ENCODE results near the gene DNHD1. TPM values are rescaled to one million over a fixed set of nuclear protein-coding genes. Genes with fewer than 3 reads are reported as not detected.
A peak's percentile ranks its signal among the peaks of the same experiment; 100 is the strongest.

Gene DNHD1
- total and polyA plus RNA-seq, 2 of the 4 experiments (the other 2 are of a cell fraction): 1.8 to 3.6 TPM

DNA sequence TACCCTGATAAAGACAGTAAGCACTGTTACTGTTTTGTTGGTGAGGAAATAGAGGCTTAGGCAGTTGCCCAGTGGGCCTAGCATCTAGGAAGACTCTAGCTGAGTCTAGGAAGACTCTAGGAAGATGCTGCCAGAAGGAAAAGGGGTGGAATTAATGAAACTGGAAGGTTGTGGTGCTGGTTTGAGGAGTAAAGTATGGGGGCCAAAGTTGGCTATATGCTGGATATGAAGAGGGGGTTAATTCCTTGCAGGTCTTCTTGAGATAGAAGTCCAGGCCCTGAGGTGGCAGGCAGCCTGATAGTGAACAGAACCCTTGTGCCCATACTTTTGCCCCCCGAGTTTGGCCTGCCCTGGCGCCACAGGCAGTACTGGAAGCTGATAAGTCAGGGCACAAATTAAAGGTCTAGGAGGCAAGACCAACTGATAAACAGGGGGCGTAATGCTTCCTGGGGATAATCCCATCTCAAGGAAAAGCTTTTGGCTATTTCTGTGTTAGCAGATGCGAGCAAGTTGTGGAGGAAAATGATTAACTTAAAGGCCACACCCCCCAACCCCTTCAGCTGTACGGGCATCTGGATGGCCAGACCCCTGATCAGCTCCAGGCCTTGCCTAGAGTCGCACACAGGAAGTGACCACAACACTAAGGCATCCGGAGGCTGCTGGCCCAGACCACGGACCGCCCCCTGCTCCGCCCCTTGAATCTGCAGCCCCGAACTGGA, 109.5 kb downstream of the DNHD1 start:
- 30% methylated on average over 2 of the region's 11 CpGs; no CpG with 5 or more reads in 1 of the 2 experiments for WGBS, 2 experiments (ENCODE audit: extremely low coverage in 2 of 2, insufficient read length in 1 of 2)
- DNase-seq (peak; percentile 95), ATAC-seq (ENCODE audit: low read depth) (peak; percentile 66)
- peak overlapping the region; percentile 90 for H3K9ac ChIP-seq (ENCODE audit: low read depth, low read length)
- peak overlapping the region; percentile 91 for H4K91ac ChIP-seq (ENCODE audit: insufficient read depth, low read depth, low read length)
- H3K36me3 ChIP-seq (ENCODE audit: control insufficient read depth, insufficient read depth, low read length): peaks cover 42% of the 10 kb centered on the region
- peaks cover 34% of the 10 kb centered on the region for H3K4me1 ChIP-seq (ENCODE audit: control insufficient read depth, insufficient read depth, low read length)
- peak overlapping the region; percentile 24 for H2AFZ ChIP-seq (replicated peaks; ENCODE audit: low read length, poor library complexity)
- H3K9me1 ChIP-seq (ENCODE audit: insufficient read depth, low read length): peaks cover 33% of the 10 kb centered on the region
- no peaks in the 10 kb centered on the region for H3K9me3 ChIP-seq (ENCODE audit: control insufficient read depth, insufficient read depth, low read length)
- peak overlapping the region; percentile 93 to 94 for H4K8ac ChIP-seq (ENCODE audit: low read depth in 2 of 2, low read length in 2 of 2)
- H3K79me1 ChIP-seq (ENCODE audit: low read depth in 1 of 2, low read length in 2 of 2): peaks cover 31 to 76% of the 10 kb centered on the region in 2 experiments
- peak overlapping the region; percentile 99 for H3K27ac ChIP-seq (ENCODE audit: insufficient read depth, low read length)
- CTCF ChIA-PET: interaction anchor here (0.7 kb wide), 1 partner anchor 76 kb away, joined by 4 read pairs; no protein-coding TSS in a partner anchor
- intact Hi-C loops (cut with micrococcal nuclease): no loop called here
- peak overlapping the region; percentile 82 for H3K18ac ChIP-seq (ENCODE audit: low read depth, low read length)
- peak overlapping the region; percentile 89 for H4K5ac ChIP-seq (ENCODE audit: low read depth, low read length)
- peak overlapping the region; percentile 97 for H3K23ac ChIP-seq (ENCODE audit: low read depth, low read length)
- peak overlapping the region; percentile 85 for H2BK20ac ChIP-seq (ENCODE audit: low read depth, low read length)
- no TSS peak for BruUV-seq (replicated peaks)
- TF ChIP-seq RAD21 (IDR thresholded peaks at IDR 0.05; ENCODE audit: low read length): peak; percentile 1; the same call in 1 of the 2 replicates
- peak; percentile 57; the same call in 1 of the 2 replicates for TF ChIP-seq MXI1 (IDR thresholded peaks at IDR 0.05; ENCODE audit: borderline replicate concordance, low read depth, low read length)
- no peak for TF ChIP-seq MAFK (IDR thresholded peaks at IDR 0.05; ENCODE audit: low read depth, low read length)
- TF ChIP-seq MAZ (IDR thresholded peaks at IDR 0.05; ENCODE audit: borderline replicate concordance, low read depth, low read length): 0 out of 2 replicates have a peak, but pooled peaks have one; percentile 27
- dilution Hi-C loops (cut with HindIII; ENCODE audit: low sequenced_read_pairs, unreplicated experiment): no loop called here
- in situ Hi-C loops (cut with MboI; ENCODE audit: low sequenced_read_pairs): no loop called here
- H3K27me3 ChIP-seq (ENCODE audit: control insufficient read depth, insufficient read depth, low read length): no peaks in the 10 kb centered on the region
- peak overlapping the region; percentile 81; the same call in 2 of the 3 replicates for H2BK15ac ChIP-seq (ENCODE audit: low read depth, low read length)
- H2BK120ac ChIP-seq (ENCODE audit: low read depth, low read length): peak overlapping the region; percentile 87
- POLR2A ChIA-PET (ENCODE audit: unreplicated experiment): interaction anchor here (0.8 to 1.3 kb wide), 4 partner anchors 10 to 89 kb away, joined by 4 to 5 read pairs (median 4); partner anchors contain the start of gene MRPL17
- peak overlapping the region; percentile 97 for H2AK5ac ChIP-seq (ENCODE audit: low read depth, low read length)
- peak overlapping the region; percentile 96 for H2BK5ac ChIP-seq (ENCODE audit: low read depth, low read length, poor library complexity, severe bottlenecking)
- H3K4ac ChIP-seq (ENCODE audit: low read depth, low read length): peak overlapping the region; percentile 99
- H4K20me1 ChIP-seq (ENCODE audit: insufficient read depth, low read length): peaks cover 8% of the 10 kb centered on the region; the same call in 1 of the 2 replicates
- peak overlapping the region; percentile 68 for H3K4me2 ChIP-seq (ENCODE audit: low read depth, low read length)
- 0 out of 2 replicates have a peak overlapping the region, but pooled peaks have one; percentile 0 for H3K4me3 ChIP-seq (ENCODE audit: insufficient read depth, low read depth, low read length)
- peak overlapping the region; percentile 91 for H3K56ac ChIP-seq (ENCODE audit: extremely low read depth, insufficient read depth, low read length)
- peak overlapping the region; percentile 95 for H2AK9ac ChIP-seq (replicated peaks; ENCODE audit: low read depth, low read length, poor library complexity)
- H3K14ac ChIP-seq (replicated peaks; ENCODE audit: low read depth, low read length): peak overlapping the region; percentile 93
